Neural progenitor cell (in vitro differentiated cells): Measurements from ENCODE around the gene PPM1E. TPM values are rescaled to one million over a fixed set of nuclear protein-coding genes. Genes with fewer than 3 reads are reported as not detected.
"Not testable (repeated sequence)": the region's sequence is repeated elsewhere in the genome, so short reads cannot be mapped to it uniquely, and the experiment has no call there.

ENCODE experiments used
- DNase-seq: peaks from one replicate; pipeline ENCODE4 v3.0.0-alpha.2; 2016; ENCODE audit warnings: low spot score
- H2AFZ ChIP-seq: fragments of 200-600 bp; sonication (generic); replicated peaks from 2 replicates; pipeline ENCODE4 v1.6.1; 2016; ENCODE audit warnings: antibody characterized with exemption
- H3F3A ChIP-seq: fragments of 200-600 bp; sonication (generic); 2 replicates; pipeline ENCODE4 v1.6.1; 2016; ENCODE audit warnings: antibody characterized with exemption, low read depth
- H3K27ac ChIP-seq: fragments of 200-600 bp; sonication (generic); 2 replicates; pipeline ENCODE4 v1.5.1; 2016; ENCODE audit warnings: mild to moderate bottlenecking
- H3K27me3 ChIP-seq: fragments of 200-600 bp; sonication (generic); 2 replicates; pipeline ENCODE4 v1.6.1; 2016; ENCODE audit warnings: mild to moderate bottlenecking, moderate library complexity
- H3K36me3 ChIP-seq: fragments of 200-600 bp; sonication (generic); 2 replicates; pipeline ENCODE4 v1.5.1; 2016
- H3K4me1 ChIP-seq: fragments of 200-600 bp; sonication (generic); 2 replicates; pipeline ENCODE4 v1.6.1; 2016; ENCODE audit warnings: mixed run types
- H3K4me2 ChIP-seq: fragments of 200-600 bp; sonication (generic); 2 replicates; pipeline ENCODE4 v1.6.1; 2016
- H3K4me3 ChIP-seq: fragments of 200-600 bp; sonication (generic); 2 replicates; pipeline ENCODE4 v1.5.1; 2016
- H3K79me2 ChIP-seq: fragments of 200-600 bp; sonication (generic); 2 replicates; pipeline ENCODE4 v1.6.1; 2016; ENCODE audit warnings: low read depth
- H3K9ac ChIP-seq: fragments of 200-600 bp; sonication (generic); 2 replicates; pipeline ENCODE4 v1.6.1; 2016
- H3K9me3 ChIP-seq: fragments of 200-600 bp; sonication (generic); 2 replicates; pipeline ENCODE4 v1.5.1; 2016; ENCODE audit warnings: low read depth
- H4K20me1 ChIP-seq: fragments of 200-600 bp; sonication (generic); 2 replicates; pipeline ENCODE4 v1.6.1; 2016; ENCODE audit warnings: low read depth
- H3K27ac Mint-ChIP-seq: 3 replicates; pipeline ENCODE4 v1.8.0; 2021; ENCODE audit warnings: mixed read lengths
- H3K27me3 Mint-ChIP-seq: 2 replicates; pipeline ENCODE4 v1.8.0; 2022; ENCODE audit warnings: low read depth, mild to moderate bottlenecking, inconsistent platforms, moderate library complexity, mixed read lengths; ENCODE audit not compliant: insufficient read depth
- H3K36me3 Mint-ChIP-seq: 3 replicates; pipeline ENCODE4 v1.8.0; 2021; ENCODE audit warnings: mixed read lengths
- H3K4me1 Mint-ChIP-seq: 3 replicates; pipeline ENCODE4 v1.8.0; 2021; ENCODE audit warnings: mixed read lengths
- H3K4me3 Mint-ChIP-seq: 3 replicates; pipeline ENCODE4 v1.8.0; 2021; ENCODE audit warnings: mild to moderate bottlenecking, moderate library complexity, mixed read lengths
- H3K9me3 Mint-ChIP-seq: 3 replicates; pipeline ENCODE4 v1.8.0; 2020; ENCODE audit warnings: mixed read lengths
- EZH2 ChIP-seq: fragments of 200-600 bp; sonication (generic); IDR thresholded peaks from 2 replicates; pipeline ENCODE4 v1.6.1; 2017; ENCODE audit warnings: antibody characterized with exemption, mild to moderate bottlenecking, moderate library complexity
- EZH2phosphoT487 ChIP-seq: fragments of 200-600 bp; sonication (generic); IDR thresholded peaks from 2 replicates; pipeline ENCODE4 v1.6.1; 2017; ENCODE audit warnings: antibody characterized with exemption
- total RNA-seq: library from RNA; depleted of rRNA; stranded (reverse); fragments of >200 nt; gene quantifications from 2 replicates; pipeline ENCODE4 v1.2.3, GENCODE V29; 2015; ENCODE audit warnings: low replicate concordance
- TF ChIP-seq, protein P1 (sequence below): fragments of 200-600 bp; sonication (generic); IDR thresholded peaks from 2 replicates; pipeline ENCODE4 v1.5.1; 2017; ENCODE audit warnings: antibody characterized with exemption, mild to moderate bottlenecking

The PPM1E gene
- total RNA-seq, 1 donor from 2014 or later, result 18.8 TPM

DNA sequence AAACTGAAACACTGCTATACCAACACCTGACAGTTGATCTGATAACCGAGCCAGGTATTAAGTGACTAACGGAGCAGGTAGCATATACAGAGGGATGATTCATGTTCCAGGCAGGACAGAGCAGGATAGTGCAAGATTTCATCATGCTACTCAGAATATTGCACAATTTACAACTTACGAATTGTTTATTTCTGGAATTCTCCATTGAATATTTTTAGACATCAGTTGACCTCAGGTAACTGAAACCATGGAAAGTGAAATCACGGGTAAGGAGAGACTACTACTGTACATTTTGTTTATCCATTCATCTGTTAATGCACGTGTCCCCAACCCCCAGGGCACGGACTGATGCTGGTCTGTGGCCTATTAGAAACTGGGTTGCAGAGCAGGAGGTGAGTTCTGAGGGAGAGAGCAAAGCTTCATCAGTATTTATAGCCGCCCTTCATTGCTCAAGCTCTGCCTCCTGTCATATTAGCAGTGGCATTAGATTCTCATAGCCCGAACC is 14.5 kb upstream of the PPM1E start:
- Histone ChIP-seq H3K4me3 (no peak overlapping the region), H3K9ac (no peak overlapping the region), H4K20me1 (no peaks in the 10 kb centered on the region), H3K36me3 (no peaks in the 10 kb centered on the region), H3K27ac (no peak overlapping the region), H2AFZ (no peak overlapping the region), H3K79me2 (no peaks in the 10 kb centered on the region), H3K4me1 (no peaks in the 10 kb centered on the region), H3K4me2 (no peak overlapping the region), H3K9me3 (no peaks in the 10 kb centered on the region), H3K27me3 (no peaks in the 10 kb centered on the region), H3F3A (no peaks in the 10 kb centered on the region)
- Mint-ChIP-seq H3K27ac (no peak overlapping the region), H3K27me3 (no peaks in the 10 kb centered on the region), H3K9me3 (no peaks in the 10 kb centered on the region), H3K36me3 (no peaks in the 10 kb centered on the region), H3K4me1 (no peaks in the 10 kb centered on the region), H3K4me3 (no peak overlapping the region)
- no peak for DNase-seq
- TF ChIP-seq EZH2, result no peak
- no peak for TF ChIP-seq EZH2phosphoT487
- TF ChIP-seq, protein P1, sequence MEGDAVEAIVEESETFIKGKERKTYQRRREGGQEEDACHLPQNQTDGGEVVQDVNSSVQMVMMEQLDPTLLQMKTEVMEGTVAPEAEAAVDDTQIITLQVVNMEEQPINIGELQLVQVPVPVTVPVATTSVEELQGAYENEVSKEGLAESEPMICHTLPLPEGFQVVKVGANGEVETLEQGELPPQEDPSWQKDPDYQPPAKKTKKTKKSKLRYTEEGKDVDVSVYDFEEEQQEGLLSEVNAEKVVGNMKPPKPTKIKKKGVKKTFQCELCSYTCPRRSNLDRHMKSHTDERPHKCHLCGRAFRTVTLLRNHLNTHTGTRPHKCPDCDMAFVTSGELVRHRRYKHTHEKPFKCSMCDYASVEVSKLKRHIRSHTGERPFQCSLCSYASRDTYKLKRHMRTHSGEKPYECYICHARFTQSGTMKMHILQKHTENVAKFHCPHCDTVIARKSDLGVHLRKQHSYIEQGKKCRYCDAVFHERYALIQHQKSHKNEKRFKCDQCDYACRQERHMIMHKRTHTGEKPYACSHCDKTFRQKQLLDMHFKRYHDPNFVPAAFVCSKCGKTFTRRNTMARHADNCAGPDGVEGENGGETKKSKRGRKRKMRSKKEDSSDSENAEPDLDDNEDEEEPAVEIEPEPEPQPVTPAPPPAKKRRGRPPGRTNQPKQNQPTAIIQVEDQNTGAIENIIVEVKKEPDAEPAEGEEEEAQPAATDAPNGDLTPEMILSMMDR, result no peak

DNA sequence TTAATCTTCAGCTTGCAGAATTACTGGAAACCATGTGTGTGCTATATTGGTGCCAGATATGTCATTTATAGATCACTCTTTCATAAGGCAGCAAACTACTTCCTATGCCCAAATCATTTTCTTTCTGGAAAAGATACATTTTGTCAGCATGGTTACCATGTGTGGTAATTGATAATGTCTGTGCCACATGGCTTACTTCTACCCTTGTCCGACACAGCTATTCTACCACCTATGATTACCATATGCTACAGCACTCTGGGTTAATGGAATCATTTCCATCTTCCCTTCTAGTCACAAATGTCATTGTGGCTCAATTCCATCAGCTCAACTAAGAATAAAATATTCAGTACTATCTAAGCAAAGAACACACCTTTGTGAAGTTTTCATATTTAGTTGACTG is 8.0 kb upstream of the PPM1E start:
- Mint-ChIP-seq H3K36me3 (no peaks in the 10 kb centered on the region), H3K4me1 (no peaks in the 10 kb centered on the region), H3K27me3 (no peaks in the 10 kb centered on the region), H3K4me3 (no peak overlapping the region), H3K9me3 (no peaks in the 10 kb centered on the region), H3K27ac (no peak overlapping the region)
- TF ChIP-seq, protein P1, result no peak
- TF ChIP-seq EZH2 (no peak), EZH2phosphoT487 (no peak)
- Histone ChIP-seq H4K20me1 (no peaks in the 10 kb centered on the region), H3K27ac (no peak overlapping the region), H3K9me3 (no peaks in the 10 kb centered on the region), H3K4me3 (no peak overlapping the region), H3K27me3 (no peaks in the 10 kb centered on the region), H2AFZ (no peak overlapping the region), H3K36me3 (no peaks in the 10 kb centered on the region), H3K9ac (no peak overlapping the region), H3F3A (no peaks in the 10 kb centered on the region), H3K4me1 (no peaks in the 10 kb centered on the region), H3K79me2 (no peaks in the 10 kb centered on the region), H3K4me2 (no peak overlapping the region)
- no peak for DNase-seq

GRCh38 chr17:58749627-58750026 is 6.0 kb upstream of the PPM1E start:
- not testable (repeated sequence) for H3K27me3 Mint-ChIP-seq, H3K9me3 ChIP-seq, H3K36me3 ChIP-seq, H3K4me3 Mint-ChIP-seq, H3K27ac Mint-ChIP-seq, H3K4me1 ChIP-seq, H3K36me3 Mint-ChIP-seq, DNase-seq, H3K9ac ChIP-seq, H3K9me3 Mint-ChIP-seq, H3K4me2 ChIP-seq, H4K20me1 ChIP-seq, H3K4me1 Mint-ChIP-seq, H3F3A ChIP-seq, H3K27ac ChIP-seq, H3K4me3 ChIP-seq, H3K79me2 ChIP-seq, H2AFZ ChIP-seq
- H3K27me3 ChIP-seq, result peaks cover 11% of the 10 kb centered on the region

DNA sequence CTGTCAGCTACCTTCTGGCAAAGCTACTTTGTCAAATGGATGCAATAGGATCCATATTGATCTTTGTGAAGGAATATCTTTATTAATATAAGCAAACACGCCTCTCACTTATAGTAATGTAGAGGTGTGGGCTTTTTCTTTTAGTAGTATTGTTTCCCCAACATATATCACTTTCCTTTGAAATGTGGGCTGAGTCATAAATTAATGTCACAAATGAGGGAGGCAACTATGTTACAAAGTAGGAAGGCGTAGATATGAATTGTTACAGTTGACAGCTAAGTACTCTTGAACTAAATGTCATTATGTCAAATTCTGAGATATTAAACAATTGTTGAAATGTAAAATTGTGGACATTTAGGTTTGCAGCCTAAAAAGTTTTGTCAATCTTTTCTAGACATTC is 2.6 kb upstream of the PPM1E start:
- no peak overlapping the region for H3K27ac ChIP-seq
- H3K36me3 Mint-ChIP-seq, result no peaks in the 10 kb centered on the region
- peaks cover 15% of the 10 kb centered on the region for H3K79me2 ChIP-seq
- peaks cover 24% of the 10 kb centered on the region for H3K27me3 ChIP-seq
- H3K4me1 Mint-ChIP-seq, result peaks cover 14% of the 10 kb centered on the region
- H3K27me3 Mint-ChIP-seq, result peaks cover 2% of the 10 kb centered on the region
- H2AFZ ChIP-seq, result no peak overlapping the region
- H3K36me3 ChIP-seq, result no peaks in the 10 kb centered on the region
- no peak for DNase-seq
- H3K4me3 Mint-ChIP-seq, result no peak overlapping the region
- H3K4me2 ChIP-seq, result no peak overlapping the region
- peaks cover 12% of the 10 kb centered on the region for H4K20me1 ChIP-seq
- peaks cover 30% of the 10 kb centered on the region for H3F3A ChIP-seq
- TF ChIP-seq EZH2phosphoT487, result no peak
- no peak for TF ChIP-seq EZH2
- TF ChIP-seq, protein P1, result no peak
- H3K27ac Mint-ChIP-seq, result no peak overlapping the region
- H3K4me1 ChIP-seq, result peaks cover 11% of the 10 kb centered on the region
- no peaks in the 10 kb centered on the region for H3K9me3 Mint-ChIP-seq
- no peaks in the 10 kb centered on the region for H3K9me3 ChIP-seq
- H3K4me3 ChIP-seq, result no peak overlapping the region
- H3K9ac ChIP-seq, result no peak overlapping the region
